ENCODE data around the gene FNIP2.
A peak's percentile ranks its signal among the peaks of the same experiment; 100 is the strongest.

The FNIP2 gene

GRCh38 chr4:158775091-158775651 lies 6.3 kb downstream of the FNIP2 start:
- H3K4me1 Mint-ChIP-seq (ENCODE audit: low read depth): peaks cover 67% of the 10 kb centered on the region
- H3K27me3 Mint-ChIP-seq: no peaks in the 10 kb centered on the region
- H3K36me3 Mint-ChIP-seq (ENCODE audit: low read depth): no peaks in the 10 kb centered on the region
- no peak overlapping the region for H3K4me3 Mint-ChIP-seq
- no peaks in the 10 kb centered on the region for H3K9me3 Mint-ChIP-seq
- H3K27ac Mint-ChIP-seq: no peak overlapping the region
- DNase-seq: no peak

DNA sequence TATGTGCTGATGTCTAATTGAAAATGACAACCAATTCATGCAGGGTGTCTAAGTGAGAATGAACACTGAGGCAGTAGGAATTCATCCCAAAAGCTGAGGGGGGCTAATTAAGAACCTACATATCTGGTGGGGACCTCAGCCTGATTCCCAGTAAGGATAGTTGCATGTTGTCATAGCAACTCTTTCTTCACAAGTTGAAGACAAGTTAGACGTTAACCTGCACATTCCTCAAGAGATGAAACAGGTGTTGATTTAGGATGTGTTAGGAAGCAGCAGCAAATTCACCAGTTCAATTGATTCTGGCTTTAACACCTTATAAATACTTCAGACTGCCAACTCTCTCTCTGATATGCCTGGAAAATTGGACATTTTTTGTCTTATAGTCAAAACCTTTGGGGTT lies 7.3 kb downstream of the FNIP2 start:
- no peak overlapping the region for H3K4me3 Mint-ChIP-seq
- H3K36me3 Mint-ChIP-seq (ENCODE audit: low read depth): no peaks in the 10 kb centered on the region
- DNase-seq: no peak
- peaks cover 58% of the 10 kb centered on the region for H3K4me1 Mint-ChIP-seq (ENCODE audit: low read depth)
- H3K9me3 Mint-ChIP-seq: no peaks in the 10 kb centered on the region
- no peak overlapping the region for H3K27ac Mint-ChIP-seq
- H3K27me3 Mint-ChIP-seq: no peaks in the 10 kb centered on the region

DNA sequence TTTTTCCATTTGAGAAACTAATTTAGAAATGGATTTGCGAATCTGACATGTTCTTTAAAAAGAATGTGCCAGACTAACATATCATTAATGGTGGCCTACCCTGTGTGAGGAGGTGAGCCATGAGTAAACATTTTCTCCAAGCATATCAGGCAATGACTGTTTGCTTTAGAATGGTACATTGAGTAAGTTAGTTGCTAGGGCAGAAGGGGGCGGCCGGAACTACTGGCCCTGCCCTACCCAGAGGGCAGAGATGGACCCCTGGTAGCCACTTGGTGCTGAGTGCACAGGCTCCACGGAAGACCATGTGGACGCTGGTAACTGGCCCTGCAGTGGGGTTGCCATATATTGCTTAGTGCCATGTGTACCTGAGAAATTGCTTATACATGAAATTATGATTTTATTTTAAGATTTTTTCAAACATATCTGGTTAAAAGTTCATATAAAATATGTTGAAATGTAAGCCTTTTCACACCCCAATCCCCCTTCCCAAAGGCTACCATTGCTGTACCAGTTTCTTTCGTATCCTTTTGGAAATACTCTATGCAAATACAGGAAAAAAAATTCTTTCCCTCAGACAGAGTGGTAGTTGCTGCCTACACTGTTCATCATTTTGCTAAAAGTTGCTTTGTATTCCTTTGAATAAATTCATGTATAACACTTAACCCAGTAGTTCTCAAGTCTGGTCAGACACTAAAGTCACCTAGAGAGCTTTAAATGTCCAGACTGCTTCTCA lies 8.8 kb downstream of the FNIP2 start:
- no peaks in the 10 kb centered on the region for H3K36me3 Mint-ChIP-seq (ENCODE audit: low read depth)
- peak overlapping the region; percentile 80 for H3K27ac Mint-ChIP-seq
- H3K4me1 Mint-ChIP-seq (ENCODE audit: low read depth): peaks cover 50% of the 10 kb centered on the region
- H3K4me3 Mint-ChIP-seq: peak overlapping the region; percentile 38
- H3K9me3 Mint-ChIP-seq: no peaks in the 10 kb centered on the region
- H3K27me3 Mint-ChIP-seq: no peaks in the 10 kb centered on the region
- no peak for DNase-seq

GRCh38 chr4:158778156-158778711 lies 9.4 kb downstream of the FNIP2 start:
- Mint-ChIP-seq H3K4me3 (peak overlapping the region; percentile 38), H3K9me3 (no peaks in the 10 kb centered on the region), H3K36me3 (ENCODE audit: low read depth) (no peaks in the 10 kb centered on the region), H3K27ac (peak overlapping the region; percentile 80), H3K27me3 (no peaks in the 10 kb centered on the region), H3K4me1 (ENCODE audit: low read depth) (peaks cover 50% of the 10 kb centered on the region)
- DNase-seq: no peak

DNA sequence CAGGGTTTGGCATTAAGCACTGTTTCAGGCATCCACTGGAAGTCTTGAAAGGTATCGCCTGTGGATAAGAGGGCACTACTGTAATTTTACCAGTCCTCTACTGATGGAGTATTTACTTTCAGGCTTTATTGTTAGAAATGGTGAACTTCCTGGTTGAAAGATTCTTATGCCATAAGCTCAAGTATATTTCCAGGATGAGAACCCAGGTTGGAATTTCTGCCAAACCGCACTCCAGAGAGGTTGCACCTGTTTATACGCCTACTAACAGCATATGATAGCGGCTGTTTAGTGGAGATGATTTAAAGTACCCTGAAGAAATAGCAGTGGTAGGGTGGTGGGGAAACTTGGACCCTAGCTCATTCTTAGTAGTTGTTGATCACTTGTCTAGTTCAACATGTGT lies 9.9 kb downstream of the FNIP2 start:
- no peak for DNase-seq
- Mint-ChIP-seq H3K27ac (no peak overlapping the region), H3K36me3 (ENCODE audit: low read depth) (no peaks in the 10 kb centered on the region), H3K27me3 (no peaks in the 10 kb centered on the region), H3K9me3 (no peaks in the 10 kb centered on the region), H3K4me1 (ENCODE audit: low read depth) (peaks cover 52% of the 10 kb centered on the region), H3K4me3 (no peak overlapping the region)

DNA sequence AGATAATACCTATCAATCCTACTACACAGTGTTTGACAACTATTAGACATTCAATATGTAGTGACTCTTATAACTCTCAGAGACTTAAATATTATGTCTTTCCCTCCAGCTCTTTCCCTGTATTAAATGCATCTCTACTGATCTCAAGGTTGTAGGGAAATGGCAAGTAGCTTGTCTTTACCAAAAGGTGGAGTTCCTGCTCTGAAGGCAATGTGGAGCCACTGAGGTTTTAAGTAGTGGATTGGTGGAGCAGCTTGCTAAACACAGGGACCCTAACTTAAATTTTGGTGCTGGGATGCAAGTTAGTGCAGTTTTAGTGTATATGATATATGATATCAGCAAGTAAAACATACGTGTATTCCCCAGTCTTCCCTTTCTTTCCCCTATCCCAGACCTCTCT lies 13.1 kb downstream of the FNIP2 start:
- Mint-ChIP-seq H3K36me3 (ENCODE audit: low read depth) (no peaks in the 10 kb centered on the region), H3K4me1 (ENCODE audit: low read depth) (peaks cover 47% of the 10 kb centered on the region), H3K4me3 (no peak overlapping the region), H3K27ac (no peak overlapping the region), H3K9me3 (no peaks in the 10 kb centered on the region), H3K27me3 (no peaks in the 10 kb centered on the region)
- no peak for DNase-seq

- Mint-ChIP-seq H3K36me3 (ENCODE audit: low read depth) (no peaks in the 10 kb centered on the region), H3K4me1 (ENCODE audit: low read depth) (peaks cover 41% of the 10 kb centered on the region), H3K27ac (no peak overlapping the region), H3K27me3 (no peaks in the 10 kb centered on the region), H3K4me3 (no peak overlapping the region), H3K9me3 (no peaks in the 10 kb centered on the region)
- DNase-seq: no peak
Measured at GRCh38 chr4:158782551-158783360, 13.9 kb downstream of the FNIP2 start.

DNA sequence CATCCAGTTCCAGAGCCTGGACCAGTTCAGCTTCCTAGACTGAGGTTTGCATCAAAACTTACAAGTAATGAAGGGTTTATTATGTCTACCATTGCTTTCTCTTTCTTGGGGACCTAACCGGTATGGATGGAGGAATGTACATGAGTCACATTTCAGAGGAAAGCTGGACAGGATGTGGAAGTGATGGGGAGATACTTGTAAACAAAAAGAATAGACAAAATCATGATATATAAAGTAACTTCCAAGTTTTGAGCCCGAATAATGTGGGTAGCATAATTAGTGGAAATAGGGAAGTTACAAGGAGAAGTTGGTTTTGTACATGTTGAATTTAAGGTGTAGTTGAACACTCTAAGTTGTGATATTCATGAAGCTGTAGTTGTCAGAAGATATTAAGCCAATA lies 15.0 kb downstream of the FNIP2 start:
- Mint-ChIP-seq H3K9me3 (no peaks in the 10 kb centered on the region), H3K4me3 (no peak overlapping the region), H3K36me3 (ENCODE audit: low read depth) (no peaks in the 10 kb centered on the region), H3K27me3 (no peaks in the 10 kb centered on the region), H3K4me1 (ENCODE audit: low read depth) (peaks cover 39% of the 10 kb centered on the region), H3K27ac (no peak overlapping the region)
- DNase-seq: no peak

DNA sequence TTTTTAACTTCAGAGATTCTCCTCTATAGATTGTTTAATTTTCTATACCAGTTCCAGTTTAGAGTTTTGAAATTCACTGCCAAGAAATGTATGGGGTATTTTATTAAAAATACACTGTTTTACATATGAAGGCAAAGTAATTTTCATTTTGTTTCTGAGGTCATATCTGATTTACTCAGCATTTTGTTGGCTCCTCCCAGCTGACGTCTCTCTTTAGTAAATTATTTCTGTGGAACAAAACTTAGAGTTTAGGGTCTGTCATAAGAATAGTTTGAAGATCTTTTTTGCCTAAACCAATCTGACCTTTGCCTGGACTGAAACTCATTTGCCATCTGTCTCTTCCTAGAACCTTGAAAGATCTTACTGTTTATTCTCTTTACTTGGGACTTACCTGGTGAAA lies 16.9 kb downstream of the FNIP2 start:
- Mint-ChIP-seq H3K4me1 (ENCODE audit: low read depth) (peaks cover 34% of the 10 kb centered on the region), H3K27me3 (no peaks in the 10 kb centered on the region), H3K9me3 (no peaks in the 10 kb centered on the region), H3K36me3 (ENCODE audit: low read depth) (no peaks in the 10 kb centered on the region), H3K4me3 (no peak overlapping the region), H3K27ac (no peak overlapping the region)
- DNase-seq: no peak

DNA sequence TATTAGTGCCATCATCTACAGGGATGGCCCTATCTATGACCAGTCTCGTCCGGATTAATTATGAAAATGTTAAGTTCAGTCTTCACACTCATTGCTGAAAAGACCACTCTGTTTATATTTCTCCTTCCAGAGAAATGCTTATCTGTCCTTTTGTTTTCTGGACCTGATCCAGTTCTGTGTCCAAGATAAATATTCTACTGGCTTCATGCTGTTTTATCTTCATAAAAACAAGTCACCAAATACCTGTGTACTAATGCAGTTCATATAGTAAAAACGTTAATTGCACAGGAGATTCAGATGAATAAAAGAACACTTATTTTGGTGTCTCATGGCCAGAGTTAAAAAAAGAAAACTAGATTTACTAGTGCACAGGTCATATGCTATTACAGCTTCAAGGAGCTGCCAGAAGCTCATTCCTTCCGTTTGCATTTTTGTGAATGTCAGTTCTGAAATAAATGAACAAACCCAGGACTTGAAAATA lies 17.3 kb downstream of the FNIP2 start:
- H3K4me1 Mint-ChIP-seq (ENCODE audit: low read depth): peaks cover 37% of the 10 kb centered on the region
- no peaks in the 10 kb centered on the region for H3K9me3 Mint-ChIP-seq
- no peak overlapping the region for H3K27ac Mint-ChIP-seq
- H3K4me3 Mint-ChIP-seq: no peak overlapping the region
- DNase-seq: no peak
- no peaks in the 10 kb centered on the region for H3K36me3 Mint-ChIP-seq (ENCODE audit: low read depth)
- H3K27me3 Mint-ChIP-seq: no peaks in the 10 kb centered on the region

DNA sequence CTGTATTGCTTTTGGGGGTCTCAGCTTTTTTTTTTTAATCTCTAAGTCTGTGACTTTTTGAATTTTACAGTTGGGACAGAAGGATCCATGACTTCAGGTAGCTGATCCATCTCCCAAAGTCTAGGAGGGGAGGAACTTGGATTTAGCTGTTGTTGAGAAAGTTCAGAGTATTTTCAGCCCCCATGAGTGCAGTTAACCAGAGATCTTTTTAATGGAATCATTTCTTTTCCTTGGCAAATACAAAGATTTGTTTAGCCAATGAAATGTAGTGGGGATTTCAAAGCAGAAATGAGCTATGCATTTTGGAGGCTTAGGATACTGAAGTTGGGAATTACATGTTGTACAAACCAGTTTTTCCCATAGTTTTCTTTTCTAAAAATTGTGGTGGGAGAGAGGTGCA lies 18.1 kb downstream of the FNIP2 start:
- Mint-ChIP-seq H3K27me3 (no peaks in the 10 kb centered on the region), H3K4me3 (no peak overlapping the region), H3K4me1 (ENCODE audit: low read depth) (peaks cover 37% of the 10 kb centered on the region), H3K36me3 (ENCODE audit: low read depth) (no peaks in the 10 kb centered on the region), H3K27ac (no peak overlapping the region), H3K9me3 (no peaks in the 10 kb centered on the region)
- DNase-seq: no peak

- no peak overlapping the region for H3K27ac Mint-ChIP-seq
- H3K27me3 Mint-ChIP-seq: no peaks in the 10 kb centered on the region
- H3K4me3 Mint-ChIP-seq: no peak overlapping the region
- peaks cover 31% of the 10 kb centered on the region for H3K4me1 Mint-ChIP-seq (ENCODE audit: low read depth)
- no peaks in the 10 kb centered on the region for H3K36me3 Mint-ChIP-seq (ENCODE audit: low read depth)
- H3K9me3 Mint-ChIP-seq: no peaks in the 10 kb centered on the region
- no peak for DNase-seq
Measured at GRCh38 chr4:158787709-158788475, 19.1 kb downstream of the FNIP2 start.

GRCh38 chr4:158788516-158788915 lies 19.7 kb downstream of the FNIP2 start:
- no peaks in the 10 kb centered on the region for H3K9me3 Mint-ChIP-seq
- H3K4me1 Mint-ChIP-seq (ENCODE audit: low read depth): peaks cover 25% of the 10 kb centered on the region
- no peak overlapping the region for H3K4me3 Mint-ChIP-seq
- H3K36me3 Mint-ChIP-seq (ENCODE audit: low read depth): no peaks in the 10 kb centered on the region
- no peaks in the 10 kb centered on the region for H3K27me3 Mint-ChIP-seq
- no peak overlapping the region for H3K27ac Mint-ChIP-seq
- DNase-seq: no peak

GRCh38 chr4:158789853-158790252 lies 21.0 kb downstream of the FNIP2 start:
- Mint-ChIP-seq H3K27me3 (no peaks in the 10 kb centered on the region), H3K4me1 (ENCODE audit: low read depth) (peaks cover 18% of the 10 kb centered on the region), H3K9me3 (no peaks in the 10 kb centered on the region), H3K27ac (no peak overlapping the region), H3K36me3 (ENCODE audit: low read depth) (no peaks in the 10 kb centered on the region), H3K4me3 (no peak overlapping the region)
- DNase-seq: no peak
